HEK293 (cell line): ENCODE results near the gene ZNF687.

ENCODE experiments used
- CTCF ChIA-PET: fragments of 350-600 bp; formaldehyde crosslinking; extraction: SDS; loops from one replicate; lab custom pipeline; 2021; ENCODE audit warnings: antibody characterized with exemption; lab: Yijun Ruan, JAX
- POLR2A ChIA-PET: fragments of 300-600 bp; formaldehyde crosslinking; extraction: SDS; loops from one replicate; lab custom pipeline; 2020; ENCODE audit warnings: antibody characterized with exemption, inconsistent platforms; lab: Yijun Ruan, JAX
- H3K27ac ChIP-seq: fragments of 200-500 bp; sonication (Bioruptor generic); 2 replicates; pipeline ENCODE4 v1.5.1; 2014; ENCODE audit warnings: low read depth, low read length, control low read depth, inconsistent platforms; ENCODE audit errors: extremely low read depth
- H3K36me3 ChIP-seq, 2 experiments: fragments of 200-500 bp in 1 of 2; sonication (Bioruptor generic) in 1 of 2; 1 replicate in 1 of 2; 2 replicates in 1 of 2; pipeline ENCODE4 v1.5.1; 2014 to 2017; ENCODE audit warnings: inconsistent platforms in 2 of 2, low read length in 2 of 2; ENCODE audit not compliant: control insufficient read depth in 2 of 2, insufficient read depth in 1 of 2
- H3K4me1 ChIP-seq: fragments of 200-500 bp; sonication (Bioruptor generic); 2 replicates; pipeline ENCODE4 v1.5.1; 2014; ENCODE audit warnings: mild to moderate bottlenecking, low read length, inconsistent platforms; ENCODE audit not compliant: control insufficient read depth, insufficient read depth
- H3K4me3 ChIP-seq: 2 replicates; pipeline ENCODE4 v1.5.1; 2011; ENCODE audit warnings: low read depth, mild to moderate bottlenecking, control low read depth, low read length, moderate library complexity
- H3K9me3 ChIP-seq: fragments of 200-500 bp; sonication (Bioruptor generic); 2 replicates; pipeline ENCODE4 v1.5.1; 2014; ENCODE audit warnings: low read depth, low read length, inconsistent platforms; ENCODE audit not compliant: control insufficient read depth, insufficient read depth
- GLI4 ChIP-seq: fragments of 450-650 bp; formaldehyde crosslinking; IDR thresholded peaks from 2 replicates; pipeline ENCODE4 v1.5.1; 2016; ENCODE audit warnings: missing biosample characterization, missing genetic modification characterization
- MEIS1 ChIP-seq: sonication (generic); formaldehyde crosslinking; IDR thresholded peaks from 2 replicates; pipeline ENCODE4 v1.8.1; 2022; ENCODE audit warnings: missing genetic modification reagents, mild to moderate bottlenecking, borderline replicate concordance
- PRDM10 ChIP-seq: fragments of 450-650 bp; formaldehyde crosslinking; IDR thresholded peaks from 2 replicates; pipeline ENCODE4 v1.5.1; 2016; ENCODE audit warnings: missing biosample characterization, missing genetic modification characterization
- TCF7L2 ChIP-seq: IDR thresholded peaks from 2 replicates; pipeline ENCODE4 v1.6.1; 2011; ENCODE audit warnings: low read depth, mild to moderate bottlenecking, inconsistent platforms, low read length, moderate library complexity, borderline replicate concordance
- WT1 ChIP-seq: fragments of 450-650 bp; formaldehyde crosslinking; IDR thresholded peaks from 2 replicates; pipeline ENCODE4 v1.5.1; 2016; ENCODE audit warnings: missing biosample characterization, missing genetic modification characterization
- ZFP37 ChIP-seq: fragments of 450-650 bp; formaldehyde crosslinking; IDR thresholded peaks from 2 replicates; pipeline ENCODE4 v1.5.1; 2016; ENCODE audit warnings: missing biosample characterization, missing genetic modification characterization
- ZIC2 ChIP-seq: fragments of 450-650 bp; formaldehyde crosslinking; IDR thresholded peaks from 2 replicates; pipeline ENCODE4 v1.5.1; 2016; ENCODE audit warnings: missing biosample characterization, missing genetic modification characterization
- ZNF132 ChIP-seq: fragments of 450-650 bp; formaldehyde crosslinking; IDR thresholded peaks from 2 replicates; pipeline ENCODE4 v1.5.1; 2017; ENCODE audit warnings: missing biosample characterization, missing genetic modification characterization, borderline replicate concordance
- ZNF138 ChIP-seq: fragments of 450-650 bp; formaldehyde crosslinking; IDR thresholded peaks from 2 replicates; pipeline ENCODE4 v1.5.1; 2016; ENCODE audit warnings: missing biosample characterization, missing genetic modification characterization, borderline replicate concordance
- ZNF16 ChIP-seq: fragments of 450-650 bp; formaldehyde crosslinking; IDR thresholded peaks from 2 replicates; pipeline ENCODE4 v1.5.1; 2016; ENCODE audit warnings: low read depth, missing biosample characterization, missing genetic modification characterization
- ZNF274 ChIP-seq, 2 experiments: fragments of 200-500 bp in 1 of 2; fragments of 450-650 bp in 1 of 2; sonication (Bioruptor generic) in 1 of 2; formaldehyde crosslinking in 1 of 2; IDR thresholded peaks; 2 replicates each; pipeline versions ENCODE4 v1.5.1 to v1.6.1; 2014 to 2016; ENCODE audit warnings: borderline replicate concordance in 1 of 2, inconsistent platforms in 1 of 2, low read length in 1 of 2, missing biosample characterization in 1 of 2, missing genetic modification characterization in 1 of 2
- ZNF302 ChIP-seq: fragments of 450-650 bp; formaldehyde crosslinking; IDR thresholded peaks from 2 replicates; pipeline ENCODE4 v1.5.1; 2016; ENCODE audit warnings: missing biosample characterization, missing genetic modification characterization, low read depth
- ZNF362 ChIP-seq: fragments of 450-650 bp; formaldehyde crosslinking; IDR thresholded peaks from 2 replicates; pipeline ENCODE4 v1.5.1; 2016; ENCODE audit warnings: missing biosample characterization, missing genetic modification characterization
- ZNF514 ChIP-seq: fragments of 450-650 bp; formaldehyde crosslinking; IDR thresholded peaks from 2 replicates; pipeline ENCODE4 v1.5.1; 2016; ENCODE audit warnings: missing biosample characterization, missing genetic modification characterization
- ZNF561 ChIP-seq: fragments of 450-650 bp; IDR thresholded peaks from 2 replicates; pipeline ENCODE4 v1.5.1; 2018; ENCODE audit warnings: missing biosample characterization, missing genetic modification characterization, borderline replicate concordance
- ZNF621 ChIP-seq: fragments of 450-650 bp; formaldehyde crosslinking; IDR thresholded peaks from 2 replicates; pipeline ENCODE4 v1.5.1; 2017; ENCODE audit warnings: missing biosample characterization, missing genetic modification characterization
- ZNF670 ChIP-seq: fragments of 450-650 bp; formaldehyde crosslinking; IDR thresholded peaks from 2 replicates; pipeline ENCODE4 v1.5.1; 2016; ENCODE audit warnings: missing biosample characterization, missing genetic modification characterization, low read depth
- ZNF843 ChIP-seq: fragments of 450-650 bp; formaldehyde crosslinking; IDR thresholded peaks from 2 replicates; pipeline ENCODE4 v1.5.1; 2016; ENCODE audit warnings: missing biosample characterization, missing genetic modification characterization
- TF ChIP-seq, protein P1 (sequence below): fragments of 450-650 bp; formaldehyde crosslinking; IDR thresholded peaks from 2 replicates; pipeline ENCODE4 v1.5.1; 2016; ENCODE audit warnings: missing biosample characterization, missing genetic modification characterization, low read depth

Gene ZNF687

DNA sequence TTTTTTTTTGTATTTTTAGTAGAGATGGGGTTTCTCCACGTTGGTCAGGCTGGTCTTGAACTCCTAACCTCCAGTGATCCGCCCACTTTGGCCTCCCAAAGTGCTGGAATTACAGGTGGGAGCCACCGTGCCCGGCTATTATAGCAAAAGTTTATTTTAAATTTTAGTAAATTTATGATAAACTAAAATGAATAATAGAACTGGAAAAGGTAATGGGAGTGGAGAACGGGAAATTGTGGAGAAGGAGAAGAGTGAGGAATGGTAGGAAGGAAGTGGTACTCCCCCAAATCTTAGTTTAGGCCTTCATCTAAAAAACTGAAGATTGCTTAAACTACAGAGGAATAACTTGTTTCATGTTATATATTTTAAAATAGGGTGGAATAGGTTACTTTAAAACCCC is 52.7 kb downstream of the ZNF687 start:
- H3K4me1 ChIP-seq = no peaks in the 10 kb centered on the region
- H3K4me3 ChIP-seq = no peak overlapping the region
- H3K27ac ChIP-seq = no peak overlapping the region
- ChIA-PET POLR2A (no interaction called here), CTCF (interaction anchor here (0.6 kb wide), 1 partner anchor 96 kb away, joined by 3 read pairs; no protein-coding TSS in a partner anchor)
- no peaks in the 10 kb centered on the region for H3K9me3 ChIP-seq
- no peaks in the 10 kb centered on the region for H3K36me3 ChIP-seq
- TF ChIP-seq PRDM10 (tag by site-specific recombination) (peak; percentile 66; the same call in 1 of the 2 replicates), TCF7L2 (no peak)
- TF ChIP-seq, all 188 proteins: peak for 1

GRCh38 chr1:151336556-151336955 is 54.5 kb downstream of the ZNF687 start:
- Histone ChIP-seq H3K36me3 (no peaks in the 10 kb centered on the region), H3K4me1 (no peaks in the 10 kb centered on the region), H3K9me3 (no peaks in the 10 kb centered on the region), H3K27ac (no peak overlapping the region), H3K4me3 (no peak overlapping the region)
- ChIA-PET POLR2A (interaction anchor here (0.6 to 1.6 kb wide), 4 partner anchors 9 to 26 kb away, joined by 3 to 8 read pairs (median 4); partner anchors contain the start of gene PI4KB), CTCF (interaction anchor here (0.6 to 1.1 kb wide), 3 partner anchors 11 to 81 kb away, joined by 3 to 5 read pairs (median 4); partner anchors contain the start of gene RFX5)
- TF ChIP-seq ZNF362 (tag by site-specific recombination) (no peak), ZNF16 (no peak), ZNF138 (no peak), ZNF132 (tag by site-specific recombination) (no peak), ZNF561 (tag by site-specific recombination) (no peak), ZFP37 (tag by site-specific recombination) (no peak), ZNF514 (no peak), ZNF843 (tag by site-specific recombination) (no peak), ZNF274 (IDR thresholded peaks at IDR 0.05; ENCODE audit: low read length) (no peak), ZNF274 (tag by site-specific recombination; IDR thresholded peaks at IDR 0.05; ENCODE audit: borderline replicate concordance) (no peak), ZNF670 (tag by site-specific recombination) (no peak), WT1 (no peak), ZIC2 (no peak), MEIS1 (CRISPR knock-in tag) (no peak), GLI4 (tag by site-specific recombination) (no peak), ZNF621 (tag by site-specific recombination) (no peak), ZNF302 (tag by site-specific recombination) (no peak)
- TF ChIP-seq, protein P1, sequence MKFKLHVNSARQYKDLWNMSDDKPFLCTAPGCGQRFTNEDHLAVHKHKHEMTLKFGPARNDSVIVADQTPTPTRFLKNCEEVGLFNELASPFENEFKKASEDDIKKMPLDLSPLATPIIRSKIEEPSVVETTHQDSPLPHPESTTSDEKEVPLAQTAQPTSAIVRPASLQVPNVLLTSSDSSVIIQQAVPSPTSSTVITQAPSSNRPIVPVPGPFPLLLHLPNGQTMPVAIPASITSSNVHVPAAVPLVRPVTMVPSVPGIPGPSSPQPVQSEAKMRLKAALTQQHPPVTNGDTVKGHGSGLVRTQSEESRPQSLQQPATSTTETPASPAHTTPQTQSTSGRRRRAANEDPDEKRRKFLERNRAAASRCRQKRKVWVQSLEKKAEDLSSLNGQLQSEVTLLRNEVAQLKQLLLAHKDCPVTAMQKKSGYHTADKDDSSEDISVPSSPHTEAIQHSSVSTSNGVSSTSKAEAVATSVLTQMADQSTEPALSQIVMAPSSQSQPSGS (tag by site-specific recombination) = no peak
